ENCODE data around the gene SPEF1. TPM values are rescaled to one million over a fixed set of nuclear protein-coding genes. Genes with fewer than 3 reads are reported as not detected.

Gene SPEF1
- total and polyA plus RNA-seq, 3 donors from 2014 or later: 9.8 to 28.8 (median 12.1) TPM

- no peak for TF ChIP-seq POLR2A (IDR thresholded peaks at IDR 0.05)
- TF ChIP-seq CTCF (IDR thresholded peaks at IDR 0.05): no peak
- intact Hi-C loops (cut with DNase I; ENCODE audit: low total_unique reads): loop anchor here (2.0 kb wide), 1 partner anchor 35 kb away; the partner anchor contains the start of gene AP5S1
- H3K4me3 ChIP-seq: peak overlapping the region; percentile 58 to 63
- peak overlapping the region; percentile 42 to 74 for H3K27ac ChIP-seq
- H3K27me3 ChIP-seq: no peaks in the 10 kb centered on the region
- no peaks in the 10 kb centered on the region for H3K9me3 ChIP-seq
- no peaks in the 10 kb centered on the region for H3K36me3 ChIP-seq (ENCODE audit: low read depth, missing control alignments)
- peaks cover 33% of the 10 kb centered on the region for H3K4me1 ChIP-seq
- DNase-seq: no peak
- WGBS, 2 donors: 10 to 51% methylated on average over 7 to 78 of the region's 79 CpGs
These were observed 4.2 kb upstream of the SPEF1 start for GRCh38 chr20:3785240-3786125.

GRCh38 chr20:3784863-3785239, 3.6 kb upstream of the SPEF1 start:
- peak overlapping the region in 1 of 2 donors; percentile 63 for H3K4me3 ChIP-seq
- DNase-seq: no peak
- no peak overlapping the region for H3K27ac ChIP-seq
- TF ChIP-seq CTCF (IDR thresholded peaks at IDR 0.05) (no peak), POLR2A (IDR thresholded peaks at IDR 0.05) (no peak)
- WGBS, 2 donors: 70 to 86% methylated on average over 6 of the region's 6 CpGs
- H3K4me1 ChIP-seq: peaks cover 33% of the 10 kb centered on the region
- intact Hi-C loops (cut with DNase I; ENCODE audit: low total_unique reads): no loop called here
- H3K9me3 ChIP-seq: no peaks in the 10 kb centered on the region
- H3K36me3 ChIP-seq (ENCODE audit: low read depth, missing control alignments): no peaks in the 10 kb centered on the region
- no peaks in the 10 kb centered on the region for H3K27me3 ChIP-seq

- no peak overlapping the region for H3K27ac ChIP-seq
- H3K4me3 ChIP-seq: no peak overlapping the region
- peaks cover 33% of the 10 kb centered on the region for H3K4me1 ChIP-seq
- no peaks in the 10 kb centered on the region for H3K9me3 ChIP-seq
- DNase-seq: no peak
- intact Hi-C loops (cut with DNase I; ENCODE audit: low total_unique reads): no loop called here
- no peaks in the 10 kb centered on the region for H3K36me3 ChIP-seq (ENCODE audit: low read depth, missing control alignments)
- no peaks in the 10 kb centered on the region for H3K27me3 ChIP-seq
- TF ChIP-seq CTCF (IDR thresholded peaks at IDR 0.05) (no peak), POLR2A (IDR thresholded peaks at IDR 0.05) (no peak)
- WGBS, 2 donors: 64 to 73% methylated on average over 8 to 17 of the region's 17 CpGs
These were observed 3.1 kb upstream of the SPEF1 start for GRCh38 chr20:3784216-3784853.

GRCh38 chr20:3783511-3784195, 2.4 kb upstream of the SPEF1 start:
- H3K4me1 ChIP-seq: peaks cover 33% of the 10 kb centered on the region
- no peaks in the 10 kb centered on the region for H3K27me3 ChIP-seq
- WGBS, 2 donors: 62 to 73% methylated on average over 9 to 10 of the region's 10 CpGs
- no peak overlapping the region for H3K27ac ChIP-seq
- no peak for TF ChIP-seq CTCF (IDR thresholded peaks at IDR 0.05)
- TF ChIP-seq POLR2A (IDR thresholded peaks at IDR 0.05): no peak
- DNase-seq: no peak
- H3K4me3 ChIP-seq: no peak overlapping the region
- intact Hi-C loops (cut with DNase I; ENCODE audit: low total_unique reads): no loop called here
- H3K9me3 ChIP-seq: no peaks in the 10 kb centered on the region
- H3K36me3 ChIP-seq (ENCODE audit: low read depth, missing control alignments): no peaks in the 10 kb centered on the region
